ENCODE measurements around the gene DSTYK.

The DSTYK gene

DNA sequence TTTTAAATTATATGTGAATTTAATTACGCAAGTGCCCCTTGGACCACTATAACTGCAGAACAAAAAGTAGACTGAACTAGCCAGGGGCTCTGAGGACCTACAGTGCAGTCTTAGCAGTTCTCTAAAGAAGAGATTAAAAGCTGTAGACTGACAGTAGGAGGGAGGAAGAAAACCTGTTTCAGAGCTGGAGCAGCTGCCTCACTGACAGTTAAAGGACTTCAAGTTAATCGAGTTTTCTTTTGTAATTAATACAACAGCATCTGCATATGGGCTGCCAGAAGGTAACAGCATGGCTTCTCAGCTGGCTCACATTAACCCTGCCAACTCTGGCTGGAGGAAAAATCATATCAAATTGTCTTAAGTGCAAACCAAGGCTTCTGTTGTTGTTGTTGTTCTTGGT is 19.9 kb downstream of the DSTYK start:
- Histone ChIP-seq H3K4me2 (no peak overlapping the region), H3K4me1 (peaks cover 0 to 19% (median under 1%) of the 10 kb centered on the region in 10 experiments; a peak in 7 of 20 replicates), H3K27me3 (no peaks in the 10 kb centered on the region), H4K20me1 (peaks cover 44 to 99% (median 75%) of the 10 kb centered on the region in 11 experiments; a peak in 16 of 22 replicates), H3K27ac (no peak overlapping the region), H3K4me3 (no peak overlapping the region), H3K9me3 (replicated peaks in 1 of 11) (no peaks in the 10 kb centered on the region), H3K9ac (no peak overlapping the region), H3K36me3 (peaks cover 3 to 11% (median 7%) of the 10 kb centered on the region in 11 experiments; a peak in 11 of 22 replicates)
- no peak for TF ChIP-seq Cebpa-rat (IDR thresholded peaks at IDR 0.05)

GRCh38 chr1:205190845-205191577 is 20.5 kb downstream of the DSTYK start:
- peaks cover 41 to 99% (median 72%) of the 10 kb centered on the region in 11 experiments; a peak in 16 of 22 replicates for H4K20me1 ChIP-seq
- no peak for TF ChIP-seq Cebpa-rat (IDR thresholded peaks at IDR 0.05)
- H3K4me2 ChIP-seq = no peak overlapping the region
- no peak overlapping the region for H3K4me3 ChIP-seq
- no peak overlapping the region for H3K9ac ChIP-seq
- H3K4me1 ChIP-seq = peaks cover 0 to 19% (median 6%) of the 10 kb centered on the region in 10 experiments; a peak in 14 of 20 replicates
- H3K27ac ChIP-seq = no peak overlapping the region
- H3K27me3 ChIP-seq = no peaks in the 10 kb centered on the region
- H3K9me3 ChIP-seq (replicated peaks in 1 of 11) = no peaks in the 10 kb centered on the region
- H3K36me3 ChIP-seq = peaks cover 3 to 16% (median 7%) of the 10 kb centered on the region in 11 experiments; a peak in 11 of 22 replicates

DNA sequence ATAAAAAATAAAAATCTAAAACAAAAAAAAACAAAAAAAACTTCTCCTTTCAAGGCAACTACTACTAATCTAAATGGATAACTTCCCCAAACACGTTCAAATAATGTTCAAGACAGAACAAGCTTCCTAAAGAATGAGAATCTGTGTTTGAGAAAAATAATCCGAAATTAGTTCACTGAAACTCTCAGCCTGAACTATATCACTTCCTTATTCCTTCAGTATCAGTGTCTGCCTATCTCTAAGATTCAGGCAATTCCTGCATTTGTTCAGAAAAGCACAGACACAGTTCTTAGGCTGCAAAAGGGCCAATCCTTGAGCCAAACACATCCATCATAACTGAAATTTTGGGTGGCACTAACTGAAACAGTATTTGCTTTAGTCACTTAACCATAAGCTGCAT is 22.4 kb downstream of the DSTYK start:
- H3K36me3 ChIP-seq = peaks cover 3 to 25% (median 7%) of the 10 kb centered on the region in 11 experiments; a peak in 12 of 22 replicates
- H3K4me1 ChIP-seq = peaks cover 5 to 24% (median 14%) of the 10 kb centered on the region in 10 experiments
- no peaks in the 10 kb centered on the region for H3K27me3 ChIP-seq
- H3K9me3 ChIP-seq (replicated peaks in 1 of 11) = no peaks in the 10 kb centered on the region
- H3K27ac ChIP-seq = no peak overlapping the region
- no peak overlapping the region for H3K9ac ChIP-seq
- peak overlapping the region in 2 of 11 experiments; percentile 47 to 58; a peak in 4 of 22 replicates for H3K4me2 ChIP-seq
- H4K20me1 ChIP-seq = peaks cover 47 to 100% (median 77%) of the 10 kb centered on the region in 11 experiments; a peak in 18 of 22 replicates
- TF ChIP-seq Cebpa-rat (IDR thresholded peaks at IDR 0.05) = no peak
- no peak overlapping the region for H3K4me3 ChIP-seq

DNA sequence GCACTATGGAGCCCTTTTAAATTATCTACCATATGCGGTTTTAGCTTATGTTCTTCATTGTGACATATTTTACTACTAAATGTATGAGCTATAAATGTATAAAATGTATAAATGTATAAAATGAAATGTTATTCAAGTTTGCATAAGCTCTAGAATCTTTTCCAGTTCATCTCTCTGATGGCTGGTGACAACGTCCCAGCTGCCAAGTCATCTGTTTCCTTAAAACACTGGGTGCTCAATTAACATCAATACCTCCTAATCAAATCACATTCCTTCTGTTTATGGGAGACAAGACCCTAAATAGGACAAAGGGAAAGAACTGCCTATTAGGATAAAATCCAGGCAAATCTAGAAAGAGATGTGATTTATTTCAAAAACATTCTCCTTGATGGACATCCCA is 22.9 kb downstream of the DSTYK start:
- Histone ChIP-seq H3K9me3 (replicated peaks in 1 of 11) (no peaks in the 10 kb centered on the region), H3K9ac (no peak overlapping the region), H4K20me1 (peaks cover 47 to 100% (median 77%) of the 10 kb centered on the region in 11 experiments; a peak in 18 of 22 replicates), H3K36me3 (peaks cover 3 to 25% (median 7%) of the 10 kb centered on the region in 11 experiments; a peak in 12 of 22 replicates), H3K4me3 (no peak overlapping the region), H3K4me1 (peaks cover 10 to 30% (median 20%) of the 10 kb centered on the region in 10 experiments), H3K4me2 (no peak overlapping the region; a peak in 1 of 22 replicates), H3K27me3 (no peaks in the 10 kb centered on the region), H3K27ac (no peak overlapping the region)
- TF ChIP-seq Cebpa-rat (IDR thresholded peaks at IDR 0.05) = no peak

GRCh38 chr1:205188098-205188497 is 23.4 kb downstream of the DSTYK start:
- H3K4me1 ChIP-seq = peaks cover 15 to 35% (median 25%) of the 10 kb centered on the region in 10 experiments
- 0 out of 22 replicates have a peak overlapping the region, but pooled peaks of 1 of the 11 experiments have one; percentile 0 for H3K4me2 ChIP-seq
- H3K9ac ChIP-seq = no peak overlapping the region
- no peaks in the 10 kb centered on the region for H3K9me3 ChIP-seq (replicated peaks in 1 of 11)
- no peak for TF ChIP-seq Cebpa-rat (IDR thresholded peaks at IDR 0.05)
- H3K36me3 ChIP-seq = peaks cover 3 to 25% (median 7%) of the 10 kb centered on the region in 11 experiments; a peak in 12 of 22 replicates
- H3K27me3 ChIP-seq = no peaks in the 10 kb centered on the region
- no peak overlapping the region for H3K27ac ChIP-seq
- H4K20me1 ChIP-seq = peaks cover 52 to 100% (median 77%) of the 10 kb centered on the region in 11 experiments; a peak in 18 of 22 replicates
- no peak overlapping the region for H3K4me3 ChIP-seq

GRCh38 chr1:205187420-205187819 is 24.1 kb downstream of the DSTYK start:
- H4K20me1 ChIP-seq = peaks cover 59 to 99% (median 80%) of the 10 kb centered on the region in 11 experiments; a peak in 18 of 22 replicates
- peaks cover 3 to 31% (median 7%) of the 10 kb centered on the region in 11 experiments; a peak in 12 of 22 replicates for H3K36me3 ChIP-seq
- H3K27ac ChIP-seq = no peak overlapping the region
- H3K27me3 ChIP-seq = no peaks in the 10 kb centered on the region
- no peak overlapping the region for H3K4me3 ChIP-seq
- H3K4me1 ChIP-seq = peaks cover 17 to 40% (median 30%) of the 10 kb centered on the region in 10 experiments
- H3K9ac ChIP-seq = no peak overlapping the region
- peak overlapping the region in 3 of 11 experiments; percentile 0 to 10 (median 6); a peak in 1 of 22 replicates for H3K4me2 ChIP-seq
- no peak for TF ChIP-seq Cebpa-rat (IDR thresholded peaks at IDR 0.05)
- H3K9me3 ChIP-seq (replicated peaks in 1 of 11) = no peaks in the 10 kb centered on the region

DNA sequence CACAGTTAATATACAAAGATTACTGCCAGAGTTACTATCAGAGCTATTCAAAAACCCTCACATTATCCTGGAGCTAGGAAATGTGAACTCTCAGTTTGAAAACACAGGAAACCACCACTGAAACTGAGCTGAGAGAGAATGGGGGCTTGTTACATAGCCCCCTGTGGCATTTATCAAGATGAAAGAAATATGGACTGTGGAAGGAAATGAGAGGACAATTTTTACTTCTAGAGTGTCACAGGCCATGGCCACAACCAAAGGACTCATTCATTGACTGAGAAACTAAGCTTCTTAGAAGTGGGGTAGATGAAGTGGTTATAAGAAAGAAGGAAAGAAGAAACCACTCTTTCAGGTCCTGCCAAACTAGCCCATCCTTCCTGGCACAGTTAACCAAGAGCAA is 25.3 kb downstream of the DSTYK start:
- Histone ChIP-seq H3K9me3 (replicated peaks in 1 of 11) (no peaks in the 10 kb centered on the region), H3K36me3 (peaks cover 3 to 43% (median 13%) of the 10 kb centered on the region in 11 experiments; a peak in 14 of 22 replicates), H3K4me1 (peaks cover 17 to 40% (median 30%) of the 10 kb centered on the region in 10 experiments), H3K4me3 (no peak overlapping the region), H3K27ac (no peak overlapping the region), H4K20me1 (peaks cover 58 to 87% (median 72%) of the 10 kb centered on the region in 11 experiments; a peak in 18 of 22 replicates), H3K27me3 (no peaks in the 10 kb centered on the region), H3K9ac (no peak overlapping the region), H3K4me2 (peak overlapping the region in 8 of 11 experiments; percentile 1 to 44 (median 22); a peak in 7 of 22 replicates)
- no peak for TF ChIP-seq Cebpa-rat (IDR thresholded peaks at IDR 0.05)

DNA sequence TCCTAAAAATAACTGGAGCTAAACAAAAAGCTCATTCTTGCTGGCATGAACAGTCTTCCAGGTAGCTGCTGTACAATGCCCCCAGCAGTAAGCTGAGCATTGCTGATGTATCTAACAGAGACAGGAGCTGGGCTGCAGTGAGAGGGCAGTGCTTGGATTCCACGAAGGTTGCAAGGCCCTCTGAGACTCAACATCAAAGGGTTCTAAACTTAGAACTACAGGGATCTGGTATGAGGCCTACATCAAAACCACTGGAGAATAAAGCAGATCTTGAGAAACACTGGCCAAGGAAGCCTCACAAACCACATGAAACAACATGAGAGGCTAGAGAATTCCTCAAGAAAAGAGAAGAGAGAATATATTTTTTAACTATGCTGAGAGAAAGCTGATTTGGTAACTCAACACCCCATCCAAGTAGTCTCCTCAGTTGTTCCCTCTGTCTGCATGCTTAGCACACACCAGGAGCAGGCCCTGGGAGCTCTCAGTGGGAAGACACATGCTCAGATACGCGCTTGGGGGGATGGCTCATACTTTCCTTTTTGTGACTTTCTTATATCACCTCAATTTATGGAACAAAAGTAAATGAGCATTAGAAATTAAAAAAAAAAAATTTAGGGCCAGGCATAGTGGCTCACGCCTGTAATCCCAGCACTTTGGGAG is 27.7 kb downstream of the DSTYK start:
- no peak overlapping the region for H3K4me3 ChIP-seq
- H4K20me1 ChIP-seq = peaks cover 38 to 67% (median 51%) of the 10 kb centered on the region in 11 experiments; a peak in 18 of 22 replicates
- H3K9ac ChIP-seq = peak overlapping the region in 5 of 11 experiments; percentile 0 to 29 (median 4); a peak in 2 of 22 replicates
- H3K27me3 ChIP-seq = no peaks in the 10 kb centered on the region
- peak overlapping the region; percentile 45 to 86 (median 65) for H3K4me2 ChIP-seq
- peak overlapping the region in 2 of 11 experiments; percentile 27 to 33; a peak in 2 of 22 replicates for H3K27ac ChIP-seq
- peak in 3 of 11 experiments; percentile 13 to 59 (median 16); a peak in 2 of 22 replicates for TF ChIP-seq Cebpa-rat (IDR thresholded peaks at IDR 0.05)
- H3K4me1 ChIP-seq = peaks cover 17 to 40% (median 28%) of the 10 kb centered on the region in 10 experiments
- no peaks in the 10 kb centered on the region for H3K9me3 ChIP-seq (replicated peaks in 1 of 11)
- peaks cover 3 to 62% (median 16%) of the 10 kb centered on the region in 11 experiments; a peak in 14 of 22 replicates for H3K36me3 ChIP-seq

Data from BLaER1 treated with 17β-estradiol and CSF1 and Interleukin-3, amounts not matched to agents 10 nM and 100 nM (cell line).